NCI-H2081 treated with DMSO at 0.1 percent for 48 hours (cell line): ENCODE measurements around the gene GNG2.
A peak's percentile ranks its signal among the peaks of the same experiment; 100 is the strongest.

ENCODE experiments used
- DNase-seq: peaks from one replicate; lab custom pipeline; 2025; lab: John Stamatoyannopoulos, UW

GNG2 gene

GRCh38 chr14:51942971-51943370 is 82.6 kb downstream of the GNG2 start:
- no peak for DNase-seq

- DNase-seq, result no peak
Observed at GRCh38 chr14:51950007-51950406, 89.6 kb downstream of the GNG2 start.

- no peak for DNase-seq
Observed at GRCh38 chr14:51951656-51952055, 91.2 kb downstream of the GNG2 start.

- no peak for DNase-seq
Observed at GRCh38 chr14:51954031-51954430, 93.6 kb downstream of the GNG2 start.

DNA sequence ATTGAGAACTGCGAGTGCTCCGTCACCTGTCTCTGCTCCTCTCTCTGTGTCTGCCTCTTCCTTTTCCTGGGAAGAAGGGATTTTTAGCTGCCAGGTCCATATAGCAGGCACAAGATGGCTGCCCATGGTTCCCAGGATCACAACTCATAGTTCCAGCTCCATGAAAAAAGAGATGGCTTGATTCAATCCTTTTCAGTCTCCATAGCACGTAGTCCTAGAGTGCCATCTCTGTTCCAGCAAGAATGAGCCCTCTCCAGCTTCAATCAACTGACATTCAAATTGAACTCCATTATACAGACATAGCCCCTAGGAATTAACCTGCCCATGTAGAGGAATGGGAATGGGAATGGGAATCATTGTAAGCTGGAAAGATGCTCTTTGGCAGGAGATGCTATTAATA is 94.2 kb downstream of the GNG2 start:
- no peak for DNase-seq

DNA sequence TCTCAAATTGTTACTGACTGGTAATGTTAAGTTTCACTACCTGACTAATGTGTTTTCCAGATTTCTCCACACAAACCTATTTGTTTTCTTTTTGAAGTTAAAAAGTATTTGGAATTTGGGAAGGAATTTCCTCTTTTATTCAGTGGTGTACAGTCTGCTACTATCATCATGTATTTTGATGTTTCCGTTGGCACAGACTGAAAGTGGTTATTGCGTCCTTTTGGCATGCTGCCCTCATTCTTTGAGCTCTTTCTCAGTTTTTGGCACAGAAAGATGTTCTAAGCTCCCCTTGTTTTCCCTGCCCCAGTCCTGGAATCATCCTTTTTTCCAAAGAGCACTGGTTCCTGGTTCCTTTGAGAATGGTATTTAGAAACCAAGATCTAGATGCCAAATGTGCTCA is 97.5 kb downstream of the GNG2 start:
- no peak for DNase-seq

DNA sequence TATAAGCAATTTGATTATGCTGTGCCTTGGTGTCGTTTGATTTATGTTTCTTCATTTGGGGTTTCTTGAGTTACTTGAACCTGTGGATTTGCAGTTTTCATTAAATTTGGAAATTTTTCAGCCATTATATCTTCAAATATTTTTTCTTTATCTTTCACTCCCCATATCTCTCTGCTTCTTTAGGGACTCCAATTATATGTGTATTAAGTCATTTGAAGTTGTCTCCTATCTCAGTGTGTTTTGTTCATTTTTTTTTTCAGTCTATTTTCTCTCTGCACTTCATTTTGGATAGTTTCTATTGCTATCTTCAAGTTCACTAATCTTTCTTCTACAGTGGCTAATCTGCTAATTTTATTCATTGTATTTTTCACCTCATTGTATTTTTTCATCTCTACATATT is 99.5 kb downstream of the GNG2 start:
- no peak for DNase-seq

GRCh38 chr14:51960866-51961265 is 100.5 kb downstream of the GNG2 start:
- DNase-seq, result no peak

GRCh38 chr14:51962711-51963110 is 102.3 kb downstream of the GNG2 start:
- no peak for DNase-seq

- DNase-seq, result no peak
Observed at GRCh38 chr14:51963286-51963685, 102.9 kb downstream of the GNG2 start.

DNA sequence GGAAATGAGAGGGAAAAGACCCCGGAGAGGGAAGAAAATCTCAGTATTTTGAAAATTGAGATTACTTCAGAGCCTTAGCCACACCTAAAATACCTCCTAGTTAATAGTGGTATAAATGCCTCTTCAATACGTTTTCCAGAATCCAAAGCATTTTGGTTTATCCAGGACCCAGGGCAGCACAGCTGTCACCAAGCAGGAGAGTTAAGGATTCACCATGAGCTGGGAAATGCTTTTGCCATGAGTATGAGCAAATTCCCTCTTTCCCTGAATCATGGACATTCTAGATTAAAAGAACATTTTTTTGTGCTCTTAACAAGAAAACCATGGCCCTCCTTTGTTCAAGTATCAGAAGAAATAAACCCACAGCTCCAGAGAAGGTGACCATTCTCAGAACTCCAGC is 107.1 kb downstream of the GNG2 start:
- DNase-seq, result no peak

DNA sequence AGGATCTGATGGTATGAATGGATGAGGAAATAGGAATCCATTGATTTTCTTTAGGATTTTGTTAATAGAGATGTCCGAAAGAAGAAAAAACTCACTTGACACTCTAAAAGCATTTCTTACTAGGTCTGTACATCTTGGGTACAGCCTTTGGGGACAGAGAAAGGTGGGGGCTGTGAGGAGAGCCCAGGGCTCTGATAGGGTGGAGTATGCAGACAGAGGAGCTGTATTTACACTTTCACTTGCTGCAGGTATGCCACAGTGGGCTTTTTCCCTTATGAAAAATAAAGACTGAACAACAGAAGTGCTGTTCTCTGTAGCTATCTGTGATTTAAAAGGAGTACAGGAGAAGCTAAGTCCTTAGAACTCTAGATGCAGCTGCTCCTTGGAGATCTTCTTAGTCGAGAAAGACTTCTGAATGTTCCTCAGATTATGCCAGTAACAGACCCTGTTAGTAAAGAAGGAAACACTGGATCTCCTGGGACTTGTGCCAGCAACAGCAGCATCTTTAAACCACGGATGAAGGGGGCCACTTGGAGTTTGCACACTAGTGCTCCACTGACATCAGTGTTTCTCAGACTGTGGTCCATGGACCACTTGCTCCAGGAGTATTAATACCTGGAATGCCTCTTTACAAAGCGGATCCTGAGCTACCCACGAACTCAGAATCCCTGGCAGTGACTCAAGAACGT is 109.6 kb downstream of the GNG2 start:
- no peak for DNase-seq

GRCh38 chr14:51972566-51972965 is 112.2 kb downstream of the GNG2 start:
- DNase-seq, result no peak

- no peak for DNase-seq
Observed at GRCh38 chr14:51977075-51977474, 116.7 kb downstream of the GNG2 start.

DNA sequence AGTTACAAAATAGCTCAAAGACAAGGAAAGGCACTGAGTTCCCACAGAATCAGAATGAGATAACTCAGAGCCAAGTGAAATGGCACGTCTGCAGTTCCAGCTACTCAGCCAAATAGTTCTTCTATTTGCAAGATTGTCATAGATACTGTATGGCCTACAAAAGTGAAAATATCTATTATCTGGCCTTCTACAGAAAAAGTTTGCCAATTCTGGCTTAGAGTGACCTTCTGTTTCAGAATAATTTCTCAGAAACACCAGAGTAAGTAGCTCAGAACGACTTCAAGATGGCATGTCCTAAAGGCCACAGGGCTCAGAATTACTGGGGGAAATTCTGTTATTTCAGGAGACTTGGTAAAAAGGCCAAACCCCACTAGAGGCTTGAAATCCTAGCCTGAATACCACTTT is 118.3 kb downstream of the GNG2 start:
- no peak for DNase-seq

GRCh38 chr14:51979088-51979709 is 118.8 kb downstream of the GNG2 start:
- peak; percentile 51 for DNase-seq

DNA sequence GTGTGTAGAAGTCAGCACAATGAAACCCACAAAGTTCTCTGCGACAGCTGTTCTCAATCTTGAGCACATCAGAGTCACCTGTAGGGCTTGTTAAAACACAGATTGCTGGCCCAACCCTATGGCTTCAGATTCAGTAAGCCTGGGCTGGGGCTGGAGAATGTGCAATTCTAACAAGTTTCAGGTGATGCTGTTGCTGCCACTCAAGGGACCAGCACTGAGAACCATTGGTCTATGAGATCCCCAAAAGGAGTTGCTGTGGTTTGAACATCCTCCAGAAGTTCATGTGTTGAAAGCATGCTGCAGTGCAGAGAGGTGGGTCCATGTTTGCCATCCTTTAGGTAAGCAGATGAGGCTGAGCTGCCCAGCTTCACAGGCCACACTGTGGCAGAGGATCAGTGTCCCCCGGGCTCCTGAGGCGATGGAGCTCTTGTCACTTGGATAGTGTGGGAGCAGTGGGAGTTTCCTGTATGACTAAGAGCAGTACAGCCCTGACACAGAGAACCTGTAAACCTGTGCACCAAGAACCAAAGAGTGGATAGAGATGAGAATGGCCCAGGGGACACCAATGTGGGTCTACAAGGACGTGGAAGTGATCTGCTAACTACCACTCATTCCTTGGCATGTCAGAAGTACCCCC is 120.9 kb downstream of the GNG2 start:
- DNase-seq, result no peak

GRCh38 chr14:51988221-51988620 is 127.8 kb downstream of the GNG2 start:
- no peak for DNase-seq

GRCh38 chr14:51989293-51990234 is 129.2 kb downstream of the GNG2 start, which contains the start of gene RTRAF:
Gene RTRAF (plus strand): TSS chr14:51989546. CDS start chr14:51989640, 94 bp downstream.
- DNase-seq, result peak; percentile 76

- DNase-seq, result no peak
Observed at GRCh38 chr14:51990488-51990887, 130.1 kb downstream of the GNG2 start.

DNA sequence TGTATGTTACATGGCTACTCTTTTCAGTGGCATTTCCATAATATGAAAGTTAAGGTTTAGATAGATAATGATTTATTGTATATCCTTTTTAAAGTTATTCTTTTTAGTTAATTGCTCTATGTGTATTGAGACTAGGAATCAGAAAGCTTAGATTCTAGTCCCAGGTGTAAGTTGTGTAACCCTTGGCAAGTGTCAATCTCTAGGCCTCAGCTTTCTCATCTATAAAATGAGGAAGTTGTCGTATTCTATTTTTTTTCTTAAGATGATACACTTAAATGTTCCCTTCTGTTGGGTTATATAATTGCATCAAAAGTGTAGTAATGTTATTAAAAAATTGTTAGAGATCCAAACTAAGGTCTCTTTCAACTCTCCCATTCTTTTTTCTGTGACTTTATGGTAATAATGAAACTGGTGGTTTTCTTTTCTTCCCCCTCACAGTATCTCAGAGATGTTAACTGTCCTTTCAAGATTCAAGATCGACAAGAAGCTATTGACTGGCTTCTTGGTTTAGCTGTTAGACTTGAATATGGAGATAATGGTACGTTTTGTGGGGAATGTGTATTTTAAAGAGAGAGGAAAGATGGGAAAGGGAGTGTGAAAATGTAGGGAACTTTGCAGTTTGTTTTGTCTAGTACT is 133.0 kb downstream of the GNG2 start:
- no peak for DNase-seq
